ENCODE measurements around the gene HOXB7.

HOXB7 gene

GRCh38 chr17:48623583-48623982, 12.8 kb upstream of the HOXB7 start:
- DNase-seq: peak; percentile 37 to 58
- TF ChIP-seq GATA1 (IDR thresholded peaks at IDR 0.05; ENCODE audit: low read depth, low read length): no peak
- TF ChIP-seq POLR2A (IDR thresholded peaks at IDR 0.05; ENCODE audit: low read length): no peak

GRCh38 chr17:48622857-48623256, 12.0 kb upstream of the HOXB7 start:
- no peak for DNase-seq
- TF ChIP-seq POLR2A (IDR thresholded peaks at IDR 0.05; ENCODE audit: low read length) (no peak), GATA1 (IDR thresholded peaks at IDR 0.05; ENCODE audit: low read depth, low read length) (no peak)

- DNase-seq: no peak
- TF ChIP-seq POLR2A (IDR thresholded peaks at IDR 0.05; ENCODE audit: low read length): no peak
- no peak for TF ChIP-seq GATA1 (IDR thresholded peaks at IDR 0.05; ENCODE audit: low read depth, low read length)
These were observed 10.9 kb upstream of the HOXB7 start for GRCh38 chr17:48621410-48622392.

GRCh38 chr17:48620461-48621139, 9.8 kb upstream of the HOXB7 start:
- TF ChIP-seq GATA1 (IDR thresholded peaks at IDR 0.05; ENCODE audit: low read depth, low read length): no peak
- TF ChIP-seq POLR2A (IDR thresholded peaks at IDR 0.05; ENCODE audit: low read length): no peak
- no peak for DNase-seq

GRCh38 chr17:48619826-48620449, 9.1 kb upstream of the HOXB7 start:
- no peak for TF ChIP-seq POLR2A (IDR thresholded peaks at IDR 0.05; ENCODE audit: low read length)
- TF ChIP-seq GATA1 (IDR thresholded peaks at IDR 0.05; ENCODE audit: low read depth, low read length): no peak
- DNase-seq: no peak

- DNase-seq: peak; percentile 77 to 88
- TF ChIP-seq POLR2A (IDR thresholded peaks at IDR 0.05; ENCODE audit: low read length) (no peak), GATA1 (IDR thresholded peaks at IDR 0.05; ENCODE audit: low read depth, low read length) (no peak)
These were observed 7.6 kb upstream of the HOXB7 start for GRCh38 chr17:48618256-48618896.

- DNase-seq: no peak
- TF ChIP-seq POLR2A (IDR thresholded peaks at IDR 0.05; ENCODE audit: low read length) (no peak), GATA1 (IDR thresholded peaks at IDR 0.05; ENCODE audit: low read depth, low read length) (no peak)
These were observed 6.8 kb upstream of the HOXB7 start for GRCh38 chr17:48617471-48618255.

GRCh38 chr17:48616717-48617470, 6.1 kb upstream of the HOXB7 start:
- no peak for DNase-seq

GRCh38 chr17:48615963-48616716, 5.3 kb upstream of the HOXB7 start:
- TF ChIP-seq GATA1 (IDR thresholded peaks at IDR 0.05; ENCODE audit: low read depth, low read length) (no peak), POLR2A (IDR thresholded peaks at IDR 0.05; ENCODE audit: low read length) (no peak)
- no peak for DNase-seq

More at GRCh38 chr17:48616717-48617470, 6.1 kb upstream of the HOXB7 start:
- TF ChIP-seq POLR2A (IDR thresholded peaks at IDR 0.05; ENCODE audit: low read length) (no peak), GATA1 (IDR thresholded peaks at IDR 0.05; ENCODE audit: low read depth, low read length) (no peak)

GRCh38 chr17:48615047-48615962, 4.5 kb upstream of the HOXB7 start, which contains the start of gene HOXB8:
Gene HOXB8, minus strand, starts transcription at chr17:48615292. Its CDS starts 588 bp downstream, at chr17:48614704.
- DNase-seq: no peak
- TF ChIP-seq GATA1 (IDR thresholded peaks at IDR 0.05; ENCODE audit: low read depth, low read length) (no peak), POLR2A (IDR thresholded peaks at IDR 0.05; ENCODE audit: low read length) (no peak)
